GM12891 (cell line): ENCODE data around the gene ALK.

Source experiments
- DNase-seq: peaks from one replicate; pipeline ENCODE4 v3.0.0; 2011; ENCODE audit warnings: low spot score; ENCODE audit not compliant: insufficient read length
- FAIRE-seq: peaks from 2 replicates; lab custom pipeline; 2011; peaks lifted over from hg19 to GRCh38; lab: Jason Lieb, UNC
- PAX5 ChIP-seq: IDR thresholded peaks from 2 replicates; pipeline ENCODE4 v1.6.1; 2011; ENCODE audit warnings: low read length, moderate library complexity, mild to moderate bottlenecking; ENCODE audit not compliant: insufficient read depth, severe bottlenecking
- POLR2A ChIP-seq: IDR thresholded peaks from 2 replicates; pipeline ENCODE4 v1.6.1; 2011; ENCODE audit warnings: low read depth, low read length, control low read depth
- POLR2AphosphoS5 ChIP-seq: IDR thresholded peaks from 2 replicates; pipeline ENCODE4 v1.6.1; 2011; ENCODE audit warnings: low read depth, low read length, control low read depth
- POU2F2 ChIP-seq: IDR thresholded peaks from 2 replicates; pipeline ENCODE4 v1.6.1; 2011; ENCODE audit warnings: low read depth, mild to moderate bottlenecking, control low read depth, low read length, moderate library complexity
- SPI1 ChIP-seq: IDR thresholded peaks from 2 replicates; pipeline ENCODE4 v1.6.1; 2011; ENCODE audit warnings: low read depth, low read length, control low read depth
- TAF1 ChIP-seq: IDR thresholded peaks from 2 replicates; pipeline ENCODE4 v1.6.1; 2011; ENCODE audit warnings: low read depth, low read length, control low read depth

Gene ALK

DNA sequence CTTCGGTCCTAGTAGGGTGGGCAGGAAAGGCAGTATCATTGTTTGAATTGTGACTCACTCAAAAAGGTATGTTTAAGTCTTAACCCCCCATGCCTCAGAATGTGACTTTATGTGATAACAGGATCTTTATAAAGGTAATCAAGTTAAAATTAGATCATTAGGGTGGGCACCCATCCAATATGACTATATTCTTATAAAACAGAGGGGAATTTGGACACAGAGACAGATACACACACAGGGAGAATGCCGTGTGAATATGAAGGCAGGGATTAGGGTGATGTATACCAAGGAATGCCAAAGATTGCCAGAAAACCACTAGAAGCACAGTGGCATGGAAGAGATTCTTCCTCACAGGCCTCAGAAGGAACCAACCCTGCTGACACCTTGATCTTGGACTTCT lies 524.3 kb downstream of the ALK start:
- TF ChIP-seq PAX5 (no peak), POU2F2 (no peak)
- FAIRE-seq (no peak), DNase-seq (no peak)

GRCh38 chr2:29394981-29395350 lies 526.4 kb downstream of the ALK start:
- TF ChIP-seq PAX5 = no peak
- no peak for TF ChIP-seq SPI1
- no peak for TF ChIP-seq POLR2A
- TF ChIP-seq POU2F2 = no peak
- no peak for TF ChIP-seq POLR2AphosphoS5
- TF ChIP-seq TAF1 = no peak
- FAIRE-seq (no peak), DNase-seq (no peak)

DNA sequence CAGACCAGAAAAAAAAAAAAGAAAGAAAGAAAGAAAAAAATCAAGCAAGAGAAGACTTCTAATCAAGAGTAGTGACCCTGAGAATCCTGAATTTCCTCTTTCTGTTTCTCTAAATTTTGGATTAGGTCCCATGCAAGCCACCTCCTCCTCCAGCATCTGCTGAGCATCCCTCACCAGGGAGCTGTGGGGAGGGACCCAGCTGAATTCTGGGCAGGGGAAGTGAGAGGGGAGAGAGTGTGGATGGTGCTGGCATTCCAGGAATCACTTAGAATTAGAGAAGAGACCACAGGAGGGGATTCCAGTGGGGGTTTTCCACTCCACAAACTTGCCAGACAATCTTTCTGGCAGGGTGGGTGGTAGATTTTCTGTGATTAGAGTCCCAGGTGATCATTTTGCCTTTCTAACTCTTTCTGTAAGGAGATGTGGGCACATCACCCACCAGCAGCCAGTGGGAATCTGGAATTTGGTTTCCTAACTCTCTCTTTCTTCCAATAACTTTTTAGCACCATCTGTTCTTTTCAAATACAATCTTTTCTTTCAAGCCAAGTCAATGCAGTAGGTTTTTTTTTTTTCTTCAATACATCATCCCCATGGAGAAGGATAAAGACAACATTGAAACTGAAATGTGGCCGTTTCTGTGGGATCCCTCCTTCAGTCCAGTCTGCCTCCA lies 526.9 kb downstream of the ALK start:
- no peak for TF ChIP-seq SPI1
- no peak for TF ChIP-seq POLR2AphosphoS5
- TF ChIP-seq TAF1 = no peak
- no peak for TF ChIP-seq POU2F2
- no peak for TF ChIP-seq POLR2A
- TF ChIP-seq PAX5 = no peak
- no peak for DNase-seq
- FAIRE-seq = no peak

GRCh38 chr2:29393676-29394075 lies 527.7 kb downstream of the ALK start:
- FAIRE-seq = no peak
- DNase-seq = no peak
- TF ChIP-seq PAX5 (no peak), POLR2AphosphoS5 (no peak), POU2F2 (no peak), TAF1 (no peak), SPI1 (no peak), POLR2A (no peak)

GRCh38 chr2:29392774-29393173 lies 528.6 kb downstream of the ALK start:
- FAIRE-seq = no peak
- DNase-seq = no peak
- no peak for TF ChIP-seq POLR2AphosphoS5
- no peak for TF ChIP-seq SPI1
- no peak for TF ChIP-seq PAX5
- no peak for TF ChIP-seq POLR2A
- TF ChIP-seq TAF1 = no peak
- TF ChIP-seq POU2F2 = no peak

GRCh38 chr2:29390136-29390535 lies 531.2 kb downstream of the ALK start:
- no peak for FAIRE-seq
- no peak for TF ChIP-seq SPI1
- TF ChIP-seq POLR2AphosphoS5 = no peak
- no peak for TF ChIP-seq TAF1
- no peak for TF ChIP-seq POU2F2
- TF ChIP-seq POLR2A = no peak
- TF ChIP-seq PAX5 = no peak
- no peak for DNase-seq

DNA sequence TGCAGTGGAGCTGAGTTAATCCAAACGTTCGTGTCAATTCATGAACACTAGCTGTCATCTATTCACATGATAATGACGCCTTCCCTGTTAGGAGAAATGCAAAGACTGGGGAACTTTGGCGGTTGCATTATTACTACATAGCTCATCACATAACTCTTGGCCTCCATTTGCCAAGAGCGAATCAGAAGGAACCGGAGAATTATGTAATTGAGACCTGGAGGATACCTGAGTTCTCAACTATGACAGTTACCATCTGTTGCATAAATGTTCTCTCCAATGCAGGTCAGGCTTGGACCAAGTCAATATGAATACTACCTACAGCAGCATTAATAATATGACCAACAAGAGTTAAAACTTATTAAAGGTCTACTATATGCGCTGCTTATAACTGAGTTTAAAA lies 531.7 kb downstream of the ALK start:
- DNase-seq (no peak), FAIRE-seq (no peak)
- TF ChIP-seq POLR2A (no peak), PAX5 (no peak), SPI1 (no peak), POU2F2 (no peak), TAF1 (no peak), POLR2AphosphoS5 (no peak)

- FAIRE-seq = no peak
- DNase-seq = no peak
- TF ChIP-seq POLR2A = no peak
These were observed 533.3 kb downstream of the ALK start for GRCh38 chr2:29388071-29388470.

- no peak for DNase-seq
- TF ChIP-seq POU2F2 (no peak), SPI1 (no peak), POLR2AphosphoS5 (no peak), POLR2A (no peak), PAX5 (no peak), TAF1 (no peak)
- FAIRE-seq = no peak
These were observed 538.9 kb downstream of the ALK start for GRCh38 chr2:29382486-29382885.

GRCh38 chr2:29377788-29378187 lies 543.6 kb downstream of the ALK start:
- TF ChIP-seq TAF1 (no peak), POLR2A (no peak), POU2F2 (no peak), POLR2AphosphoS5 (no peak), SPI1 (no peak)
- DNase-seq (no peak), FAIRE-seq (no peak)
